Fibroblast of skin of left biceps (primary cell): ENCODE data around the gene NMNAT3.

Source experiments
- DNase-seq, 2 experiments: peaks; one replicate each; pipeline ENCODE4 v3.0.0-alpha.2; 2013; ENCODE audit warnings: low read depth in 2 of 2

Gene NMNAT3

DNA sequence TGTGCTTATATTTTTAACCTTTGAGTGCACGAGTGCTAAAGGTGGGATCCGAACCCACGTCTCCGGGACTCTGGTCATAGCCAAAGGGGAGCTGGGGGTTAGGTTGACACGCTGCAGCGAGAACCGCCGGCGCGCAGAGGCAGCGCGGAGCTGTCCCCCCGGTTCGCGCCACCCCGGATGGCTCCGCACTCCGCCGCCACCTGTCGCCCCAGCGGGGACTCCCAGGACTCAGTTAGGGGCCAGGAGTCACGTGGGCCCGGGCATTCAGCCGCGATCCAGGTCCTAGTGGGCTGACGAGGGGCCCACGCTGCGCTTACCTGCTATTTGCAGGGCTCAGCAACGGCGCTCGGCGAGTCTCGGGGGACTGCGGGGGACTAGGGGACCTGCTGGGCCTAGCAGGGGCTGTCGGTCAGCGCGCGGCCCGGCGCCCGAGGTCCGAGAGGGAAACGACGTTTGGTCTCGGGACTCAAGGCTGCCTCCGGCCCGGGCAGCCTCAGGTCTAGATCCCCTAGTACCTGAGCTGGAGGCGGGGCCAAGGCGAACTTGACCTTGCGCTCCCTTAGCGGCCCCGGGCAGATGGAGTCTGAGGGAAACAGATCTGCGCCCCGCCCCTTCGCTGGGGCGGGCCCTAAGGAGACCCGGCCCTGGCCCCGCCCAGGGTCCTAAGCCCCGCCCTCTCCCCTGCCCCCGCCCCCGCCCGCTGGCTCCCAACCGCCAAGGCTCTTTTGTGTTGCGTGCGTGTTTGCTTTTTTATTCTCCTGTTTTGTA, at the start of gene NMNAT3:
TSS of gene NMNAT3 (minus strand) at position 585 of the 768 bp plus-strand sequence. CDS start 50,248 bp downstream, outside the sequence.
- peak; percentile 2 to 6 for DNase-seq

GRCh38 chr3:139721370-139721769, 43.6 kb upstream of the NMNAT3 start:
- DNase-seq = no peak

- no peak for DNase-seq
Observed at GRCh38 chr3:139718415-139718814, 40.6 kb upstream of the NMNAT3 start.

GRCh38 chr3:139716908-139717485, 39.2 kb upstream of the NMNAT3 start:
- DNase-seq = no peak

DNA sequence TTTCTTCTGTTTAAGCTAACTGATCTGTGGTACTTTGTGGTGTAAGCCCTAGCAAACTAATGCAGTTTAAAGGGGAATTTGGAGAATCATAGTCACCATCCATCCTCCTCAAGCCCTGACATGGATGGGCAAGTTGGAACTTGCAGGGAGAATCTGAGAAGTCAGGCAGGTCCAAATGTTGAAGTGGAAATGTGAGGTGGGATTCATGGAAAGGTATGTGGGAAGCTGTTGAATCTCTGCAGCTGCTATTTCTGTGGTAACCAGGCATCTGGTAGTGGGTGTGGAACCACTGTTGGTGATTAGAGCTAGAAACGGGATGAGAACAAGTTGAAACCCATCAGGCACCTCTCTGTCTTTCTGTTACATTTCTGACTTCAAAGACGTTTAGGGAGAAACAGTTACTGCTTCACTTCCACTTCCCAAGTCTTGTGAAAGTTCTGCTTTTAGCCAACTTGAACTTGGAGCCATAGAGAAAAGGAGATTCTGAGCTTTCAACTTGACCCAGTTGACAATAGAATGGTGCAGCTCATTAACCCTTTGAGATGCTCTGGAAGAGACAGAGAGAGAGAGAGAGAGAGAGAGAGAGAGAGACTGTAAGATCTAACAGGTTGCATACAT, 38.1 kb upstream of the NMNAT3 start:
- DNase-seq = no peak

GRCh38 chr3:139715166-139715565, 37.4 kb upstream of the NMNAT3 start:
- no peak for DNase-seq

DNA sequence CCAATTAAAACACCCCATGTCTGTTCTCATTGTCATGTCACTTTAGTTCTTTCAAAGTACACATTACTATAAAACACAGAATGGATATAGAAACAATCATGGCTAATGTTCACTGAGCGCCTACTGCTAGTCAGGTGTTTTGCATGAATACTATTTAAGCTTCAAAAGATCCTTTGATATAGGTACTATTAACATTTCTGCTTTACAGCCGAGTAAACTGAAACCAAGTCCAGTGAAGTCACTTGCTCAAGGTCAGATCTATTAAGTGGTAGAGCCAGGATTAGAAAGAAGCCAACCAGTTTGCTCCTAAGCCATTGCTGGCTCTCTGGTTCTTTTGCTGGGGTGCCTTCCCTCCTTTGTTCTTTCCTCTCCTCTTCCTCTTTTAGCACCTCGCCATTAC, 32.4 kb upstream of the NMNAT3 start:
- no peak for DNase-seq

DNA sequence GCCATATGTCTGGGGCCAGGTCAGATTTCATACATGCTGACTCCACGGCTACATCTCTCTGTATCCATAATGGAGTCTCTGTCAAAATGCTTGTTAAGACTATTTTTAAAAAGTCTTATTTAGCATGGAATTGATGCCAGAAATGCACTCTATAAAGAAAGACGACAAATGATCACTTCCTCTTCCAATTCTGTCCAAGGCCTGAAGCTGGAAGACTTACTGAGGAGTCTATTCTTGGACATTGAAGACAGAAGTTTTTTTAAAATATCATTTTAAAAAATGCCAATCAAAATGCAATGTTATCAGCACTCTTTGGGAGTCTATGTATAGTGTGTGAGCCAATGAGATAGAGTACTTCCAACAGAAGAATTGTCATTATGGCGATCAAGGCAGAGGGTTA, 27.9 kb upstream of the NMNAT3 start:
- DNase-seq = no peak

- no peak for DNase-seq
Observed at GRCh38 chr3:139696314-139696604, 18.5 kb upstream of the NMNAT3 start.

DNA sequence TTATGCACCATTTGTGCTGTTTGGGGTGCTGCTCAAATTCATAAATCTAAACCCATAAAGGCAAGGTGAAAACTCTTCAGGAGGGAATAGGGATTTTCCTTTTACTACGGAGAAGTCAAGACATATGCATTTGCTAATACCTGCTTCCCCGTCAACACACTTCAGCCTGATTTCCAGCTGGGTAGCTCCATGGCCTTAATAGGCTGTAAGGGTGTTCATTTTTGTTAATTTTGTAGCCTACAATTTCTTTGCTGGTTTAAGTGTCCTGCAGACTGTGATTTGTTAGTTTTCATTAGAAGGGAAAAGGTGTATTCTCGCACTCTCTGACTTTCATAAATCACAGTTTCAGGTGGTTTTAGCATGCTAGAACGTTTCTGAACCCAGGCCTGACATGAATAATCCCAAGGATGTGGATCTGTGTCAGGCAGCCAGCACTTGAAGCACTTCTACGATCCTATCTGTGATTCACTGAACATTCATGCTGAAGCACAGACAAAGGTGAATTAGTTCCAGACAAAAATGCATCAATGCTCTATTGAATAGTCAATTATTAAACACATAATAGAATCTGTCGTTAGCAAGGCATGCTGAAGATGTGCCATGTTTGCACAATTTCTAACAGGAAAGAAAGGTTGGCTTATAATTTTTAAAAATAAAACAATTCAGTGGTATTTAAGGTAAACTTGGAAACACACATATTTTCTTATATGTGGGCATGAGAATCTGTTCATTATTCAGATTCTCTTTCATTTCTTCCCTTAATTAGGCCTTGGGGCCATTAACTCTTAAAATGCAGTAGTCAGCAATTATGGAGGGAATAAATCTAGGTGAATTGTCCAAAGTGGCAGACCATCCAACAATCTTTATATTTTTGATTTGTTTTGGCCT, 17.9 kb upstream of the NMNAT3 start:
- DNase-seq = no peak

DNA sequence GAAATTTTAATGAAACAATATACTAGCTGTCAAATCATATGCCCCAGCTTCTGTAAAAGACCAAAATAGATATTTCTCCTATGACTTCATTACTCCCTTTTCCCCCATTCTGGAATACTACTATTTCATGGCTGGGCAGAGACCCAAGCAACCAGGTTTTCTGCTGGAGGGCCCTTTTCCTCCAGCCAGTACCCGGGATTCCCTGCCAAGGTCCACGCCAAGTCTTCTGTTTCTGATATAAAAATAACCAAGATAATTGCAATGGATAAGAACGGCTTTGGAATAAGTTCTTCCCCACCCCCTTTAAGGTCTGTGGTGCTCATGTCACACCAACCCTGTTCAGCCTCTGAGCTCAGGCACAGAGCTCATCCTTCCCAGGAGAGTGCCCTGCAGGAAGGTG, 17.2 kb upstream of the NMNAT3 start:
- no peak for DNase-seq

DNA sequence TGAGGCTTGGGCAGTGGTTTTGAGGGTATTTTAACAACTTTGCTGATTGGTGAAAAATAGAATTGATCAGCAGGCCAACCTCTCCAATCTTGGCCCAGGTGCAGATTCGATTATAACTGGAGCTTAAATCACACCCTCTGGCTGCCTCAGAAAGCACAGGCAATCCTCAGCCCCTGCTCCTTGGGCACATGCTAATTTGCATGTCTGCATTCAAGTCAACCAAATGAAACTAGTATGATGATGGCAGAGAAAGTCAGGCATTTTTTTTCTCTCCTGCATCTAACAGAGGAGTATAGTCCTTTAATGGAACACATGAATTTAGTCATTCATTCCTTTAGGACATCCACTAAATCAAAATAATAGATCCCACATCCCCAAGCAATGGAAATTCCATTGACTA, 16.8 kb upstream of the NMNAT3 start:
- DNase-seq = no peak

DNA sequence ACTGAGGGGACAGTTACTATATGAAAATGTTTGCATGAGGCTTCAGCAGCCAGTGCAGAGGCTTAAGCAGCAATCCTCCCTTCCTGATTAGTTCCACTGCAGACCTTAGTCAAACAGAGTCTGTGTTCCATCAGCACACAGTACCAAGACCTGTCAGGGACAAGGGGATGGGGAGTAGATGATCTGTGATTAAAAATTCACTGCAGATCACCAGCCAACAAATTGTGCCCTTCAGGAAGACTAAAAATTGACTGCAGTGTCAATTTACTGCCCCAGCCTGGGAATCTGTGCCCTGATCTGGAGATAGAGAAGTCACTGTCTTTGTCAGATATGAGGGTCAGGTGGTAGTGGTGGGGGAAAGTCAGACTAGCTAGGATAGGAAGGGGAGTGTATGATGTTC, 13.8 kb upstream of the NMNAT3 start:
- no peak for DNase-seq

DNA sequence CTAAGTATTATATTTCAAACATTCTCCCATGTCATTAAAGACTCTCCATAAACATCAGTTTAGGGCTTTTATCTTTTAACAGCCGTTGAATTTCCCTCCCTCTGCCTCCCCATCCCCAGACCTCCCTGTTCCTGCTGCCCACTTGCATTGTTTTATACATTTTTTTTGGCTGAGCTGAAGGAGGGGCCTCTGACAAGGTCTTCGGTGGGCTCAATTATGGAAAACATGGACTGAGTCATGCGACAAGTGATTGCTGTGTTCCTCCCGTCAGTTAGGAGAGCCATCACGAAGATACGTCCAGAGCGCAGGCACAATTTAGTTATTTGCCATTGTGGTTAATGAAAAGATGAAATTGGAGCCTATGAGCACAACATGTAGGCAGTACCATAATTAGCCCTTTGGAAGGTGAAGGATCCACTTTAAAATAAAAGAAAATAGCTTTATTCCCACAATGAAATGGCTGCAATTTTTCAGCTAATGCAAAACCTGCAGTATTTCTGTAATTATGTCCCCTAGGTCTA, 12.0 kb upstream of the NMNAT3 start:
- DNase-seq = no peak

DNA sequence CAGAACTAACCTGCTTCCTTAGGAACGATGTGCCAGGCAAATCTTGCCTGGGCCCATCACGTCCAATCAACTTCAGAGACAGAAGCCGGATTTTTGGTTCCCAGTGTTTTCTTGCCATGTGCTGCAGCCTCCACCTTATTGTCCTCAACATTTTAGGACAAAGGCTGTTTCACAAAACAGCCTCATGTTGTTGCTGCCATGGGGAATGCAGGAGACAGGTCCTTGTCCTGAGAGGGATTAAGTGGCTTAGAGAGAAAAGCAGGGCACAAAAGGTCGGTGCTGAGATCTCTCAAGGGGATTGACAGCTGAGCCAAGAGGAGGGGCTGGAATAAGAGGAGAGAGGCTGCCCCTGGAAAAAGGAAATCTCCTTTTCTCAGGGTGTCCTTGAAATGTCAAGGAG, 11.3 kb upstream of the NMNAT3 start:
- no peak for DNase-seq

GRCh38 chr3:139687431-139687830, 9.7 kb upstream of the NMNAT3 start:
- no peak for DNase-seq

DNA sequence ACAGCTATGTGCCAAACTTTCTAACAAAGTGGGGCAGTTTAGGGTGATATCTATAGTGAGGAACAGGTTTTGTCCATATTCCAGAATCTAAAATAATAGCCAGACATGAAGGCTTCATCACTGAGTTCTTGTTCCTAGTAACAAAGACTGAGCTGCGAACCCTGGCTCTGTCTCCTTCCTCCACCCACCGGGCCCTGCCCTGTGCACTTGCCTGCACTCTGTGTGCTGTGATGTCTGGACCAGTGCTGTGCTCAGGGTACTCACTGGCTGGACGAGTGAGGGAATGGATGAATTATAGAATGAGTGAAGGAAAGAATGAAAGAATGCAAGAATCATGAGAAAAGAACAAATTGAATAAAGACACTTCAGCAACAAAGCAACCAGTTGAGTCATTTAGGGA, 8.9 kb upstream of the NMNAT3 start:
- DNase-seq = no peak

GRCh38 chr3:139686206-139686605, 8.4 kb upstream of the NMNAT3 start:
- no peak for DNase-seq

DNA sequence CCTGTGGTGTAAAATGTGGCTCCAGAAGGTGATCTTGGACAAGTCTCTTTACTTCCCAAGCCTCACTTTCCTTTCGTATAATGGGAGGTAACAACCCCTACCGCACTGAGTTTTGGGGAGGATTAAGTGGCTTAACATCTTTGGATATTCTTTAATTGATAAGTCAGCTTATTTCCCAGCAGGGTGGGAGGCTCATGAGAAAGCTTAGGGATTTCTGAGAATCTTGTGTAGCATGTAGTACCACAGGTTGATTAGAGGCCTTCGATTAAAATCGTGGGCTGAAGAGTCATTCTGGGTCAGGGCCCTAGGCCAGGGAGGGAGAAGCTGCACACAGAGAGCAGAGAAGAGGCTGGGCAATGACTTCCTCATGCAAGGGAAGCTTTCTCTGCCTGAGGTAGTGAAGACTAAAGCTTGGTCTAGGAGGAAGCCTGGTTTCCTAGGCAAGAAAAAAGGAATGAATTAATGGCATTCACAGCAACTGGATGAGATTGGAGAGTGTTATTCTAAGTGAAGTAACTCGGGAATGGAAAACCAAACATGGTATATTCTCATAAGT, 1.5 kb upstream of the NMNAT3 start:
- no peak for DNase-seq

- no peak for DNase-seq
Observed at GRCh38 chr3:139676632-139677387, 962 bp downstream of the NMNAT3 start.

DNA sequence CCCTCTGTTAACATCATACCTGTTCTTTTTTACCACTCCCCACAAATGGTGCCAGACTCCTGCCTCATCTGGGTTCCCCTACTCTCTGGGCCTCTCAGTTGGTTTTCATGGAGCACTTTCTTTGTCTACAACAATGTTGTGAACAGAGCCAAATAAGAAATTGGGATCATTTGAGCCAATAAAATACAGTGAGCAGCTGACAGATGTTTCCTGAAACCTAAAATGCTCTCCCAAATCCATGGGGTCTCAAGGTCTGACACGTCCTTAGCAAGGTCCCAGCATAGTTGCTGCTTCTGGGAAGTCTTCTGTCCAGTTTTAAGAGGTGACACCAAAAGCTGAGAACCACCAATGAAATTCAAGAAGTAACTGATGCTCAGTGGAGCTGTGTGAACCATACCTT, 1.7 kb downstream of the NMNAT3 start:
- DNase-seq = no peak
